HCEC 1CT (cell line): ENCODE data around the gene PLA2G2F.
"Not testable (repeated sequence)": the region's sequence is repeated elsewhere in the genome, so short reads cannot be mapped to it uniquely, and the experiment has no call there.

ENCODE experiments used
- DNase-seq: peaks from one replicate; pipeline ENCODE4 v3.0.0-alpha.2; 2017

Gene PLA2G2F

GRCh38 chr1:20115479-20115878 lies 23.6 kb upstream of the PLA2G2F start:
- DNase-seq: no peak

DNA sequence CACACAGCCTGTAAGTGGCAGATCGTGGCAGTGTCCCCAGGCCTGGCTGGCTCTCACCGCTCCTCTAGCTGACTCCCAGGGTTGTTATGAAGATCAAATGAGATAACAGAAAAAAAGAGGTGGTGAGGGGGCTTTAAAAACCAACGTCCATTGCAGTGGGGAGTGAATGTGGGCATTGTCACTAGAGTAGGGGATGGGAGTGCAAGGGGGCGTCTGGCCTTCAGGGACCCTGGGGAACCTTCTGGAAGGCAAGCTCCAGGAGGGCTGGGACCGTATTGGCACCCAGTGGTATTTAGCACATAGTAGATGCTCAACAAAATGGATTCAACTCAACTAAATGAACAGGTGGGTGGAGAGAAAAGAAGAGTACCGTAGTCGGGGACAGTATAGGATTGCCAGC lies 23.2 kb upstream of the PLA2G2F start:
- DNase-seq: no peak

DNA sequence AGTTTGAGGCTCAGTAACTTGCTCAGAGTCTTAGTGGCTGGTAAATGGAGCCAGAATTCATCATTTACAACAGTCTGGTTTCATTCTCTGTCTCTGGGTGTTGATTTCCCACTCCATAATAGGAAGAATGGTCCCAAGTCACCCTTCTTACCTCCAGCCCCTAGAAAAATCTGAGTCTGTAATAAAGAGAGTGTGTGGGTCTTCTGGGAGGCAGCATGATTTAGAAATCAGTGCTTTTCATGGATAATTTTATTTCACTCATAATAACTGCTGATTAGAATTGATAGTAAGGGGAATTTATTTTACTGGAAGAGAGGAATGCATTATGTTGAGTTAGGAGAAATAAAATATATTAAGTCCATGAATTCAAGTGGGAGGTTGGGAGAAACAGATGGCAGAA lies 21.9 kb upstream of the PLA2G2F start:
- DNase-seq: no peak

GRCh38 chr1:20119347-20119746 lies 19.8 kb upstream of the PLA2G2F start, which contains the start of gene PLA2G2D:
TSS of gene PLA2G2D (minus strand) at chr1:20119536. CDS start at chr1:20119498, 38 bp downstream.
- DNase-seq: no peak

DNA sequence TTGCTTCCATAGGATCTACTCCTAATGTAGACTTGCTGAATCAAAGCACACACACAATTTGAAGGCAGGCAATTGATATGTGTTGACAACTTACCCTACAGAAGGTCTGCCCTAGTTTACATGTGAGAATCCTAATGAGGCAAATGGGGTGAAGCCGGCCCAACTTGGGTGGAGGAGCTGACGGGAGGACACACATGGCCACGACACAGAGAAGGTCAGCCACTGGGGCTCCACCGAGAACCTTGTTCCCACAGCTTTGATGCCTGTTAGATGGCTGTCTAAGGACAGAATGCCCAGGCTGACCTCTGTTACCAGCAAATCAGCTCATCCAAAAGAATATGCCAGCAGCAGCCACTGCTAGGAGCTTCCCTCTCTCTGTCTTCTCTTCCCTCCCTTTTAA lies 18.3 kb upstream of the PLA2G2F start:
- DNase-seq: no peak

GRCh38 chr1:20123722-20124455 lies 15.2 kb upstream of the PLA2G2F start:
- no peak for DNase-seq

DNA sequence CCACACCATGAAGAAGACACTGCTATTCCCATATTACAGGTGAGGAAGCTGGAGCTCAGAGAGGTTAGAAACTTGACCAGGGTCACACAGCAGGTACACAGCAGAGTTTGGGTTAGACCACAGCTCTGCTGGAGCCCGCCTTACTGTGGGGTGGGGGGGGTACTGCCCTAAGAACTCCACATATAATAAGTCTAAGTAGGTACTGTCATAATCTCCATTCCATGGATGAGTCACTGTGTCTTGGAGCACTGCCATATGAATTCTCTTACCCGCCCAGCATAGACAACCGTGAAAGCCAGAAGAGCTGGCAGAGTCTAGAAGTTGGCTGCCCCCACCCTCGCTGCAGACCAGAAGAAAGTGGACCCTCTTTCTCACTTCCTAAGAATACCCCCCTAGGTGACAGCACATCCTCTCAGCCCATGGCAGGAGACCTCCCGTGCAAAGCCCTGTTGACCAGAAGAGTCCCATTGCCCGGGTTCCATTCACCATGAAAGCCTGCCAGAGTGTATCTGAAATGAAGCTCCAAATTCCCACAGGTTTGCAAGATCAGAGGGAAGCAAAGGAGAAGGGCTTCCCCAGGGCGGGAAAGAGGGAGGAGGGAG lies 14.6 kb upstream of the PLA2G2F start:
- peak; percentile 77 for DNase-seq

- no peak for DNase-seq
These were observed 14.0 kb upstream of the PLA2G2F start for GRCh38 chr1:20125100-20125499.

GRCh38 chr1:20126041-20126805 lies 12.9 kb upstream of the PLA2G2F start:
- no peak for DNase-seq

- no peak for DNase-seq
These were observed 12.2 kb upstream of the PLA2G2F start for GRCh38 chr1:20126806-20127440.

- DNase-seq: not testable (repeated sequence)
These were observed 8.6 kb upstream of the PLA2G2F start for GRCh38 chr1:20130518-20130917.

- no peak for DNase-seq
These were observed 4.1 kb upstream of the PLA2G2F start for GRCh38 chr1:20134995-20135394.

DNA sequence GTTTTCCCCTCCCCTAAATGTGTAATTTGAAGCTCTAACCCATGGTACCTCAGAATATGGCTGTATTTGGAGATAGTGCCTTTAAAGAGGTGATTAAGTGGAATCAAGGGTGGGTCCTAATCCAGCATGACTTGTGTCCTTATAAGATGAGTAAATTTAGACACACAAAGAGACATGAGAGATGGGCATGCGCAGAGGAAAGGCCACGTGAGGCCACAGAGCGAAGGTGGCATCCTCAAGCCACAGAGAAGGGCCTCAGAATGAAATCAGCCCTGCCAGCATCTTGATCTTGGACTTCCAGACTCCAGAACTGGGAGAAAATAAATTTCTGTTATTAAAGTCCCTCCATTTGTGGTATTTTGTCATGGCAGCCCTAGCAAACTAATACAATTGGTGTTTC lies 2.9 kb upstream of the PLA2G2F start:
- no peak for DNase-seq

DNA sequence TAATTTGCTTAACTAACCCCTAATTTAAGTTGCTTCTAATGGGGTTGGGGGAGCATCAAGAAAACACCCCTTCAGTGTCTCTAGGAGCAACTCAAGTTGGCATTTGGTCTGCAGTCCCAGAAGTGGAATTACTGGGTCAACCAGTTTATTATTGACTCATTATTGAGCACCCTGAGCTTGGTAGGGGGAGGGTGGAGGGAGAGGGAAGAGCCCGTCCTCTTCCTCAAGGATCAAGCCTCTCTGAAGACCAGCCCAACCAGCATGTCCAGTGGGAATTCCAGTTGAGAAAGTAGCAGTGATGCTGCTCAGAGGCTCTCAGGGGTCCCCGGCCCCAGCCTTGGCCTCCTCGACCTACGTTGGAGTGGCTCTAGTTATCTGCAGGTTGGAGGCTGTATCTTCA lies 2.1 kb upstream of the PLA2G2F start:
- DNase-seq: no peak

DNA sequence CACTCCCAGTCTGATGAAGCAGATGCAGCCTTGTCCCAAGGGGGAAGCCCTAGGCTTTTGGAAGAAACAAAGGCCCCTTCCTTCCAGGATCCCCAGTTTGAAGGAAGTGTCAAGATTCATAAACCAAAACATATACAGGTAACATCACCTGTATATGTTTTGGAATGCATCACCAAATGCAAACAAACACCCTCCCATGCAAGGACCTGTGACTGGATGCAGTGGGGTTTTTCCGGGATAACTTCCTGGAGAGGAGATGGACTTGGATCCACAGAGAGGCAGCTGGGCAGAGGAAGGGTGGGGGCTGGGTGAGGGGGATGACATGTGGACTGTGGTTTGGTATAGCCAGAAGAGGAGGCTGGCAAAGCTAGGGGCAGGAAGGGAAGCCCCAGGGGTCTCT lies 1.5 kb upstream of the PLA2G2F start:
- DNase-seq: no peak

DNA sequence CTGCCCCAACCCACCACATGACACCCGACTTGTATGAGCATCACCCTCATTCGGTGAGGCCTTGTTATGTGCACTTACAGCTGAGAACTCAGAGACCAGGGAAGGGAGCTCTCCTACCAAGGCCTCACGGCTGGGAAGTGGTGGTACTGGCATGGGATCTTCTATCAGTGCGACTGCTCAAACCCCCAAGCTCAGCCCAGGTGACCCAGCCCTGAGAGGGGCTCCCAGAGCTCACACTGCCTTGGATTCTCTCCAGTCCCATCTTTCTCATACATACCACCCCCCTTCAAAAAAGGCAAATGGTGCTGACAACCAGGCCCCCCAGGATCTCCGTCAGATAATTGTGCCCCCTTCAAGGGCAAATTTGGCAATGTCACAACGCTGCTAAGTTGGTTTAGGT lies 777 bp upstream of the PLA2G2F start:
- no peak for DNase-seq

DNA sequence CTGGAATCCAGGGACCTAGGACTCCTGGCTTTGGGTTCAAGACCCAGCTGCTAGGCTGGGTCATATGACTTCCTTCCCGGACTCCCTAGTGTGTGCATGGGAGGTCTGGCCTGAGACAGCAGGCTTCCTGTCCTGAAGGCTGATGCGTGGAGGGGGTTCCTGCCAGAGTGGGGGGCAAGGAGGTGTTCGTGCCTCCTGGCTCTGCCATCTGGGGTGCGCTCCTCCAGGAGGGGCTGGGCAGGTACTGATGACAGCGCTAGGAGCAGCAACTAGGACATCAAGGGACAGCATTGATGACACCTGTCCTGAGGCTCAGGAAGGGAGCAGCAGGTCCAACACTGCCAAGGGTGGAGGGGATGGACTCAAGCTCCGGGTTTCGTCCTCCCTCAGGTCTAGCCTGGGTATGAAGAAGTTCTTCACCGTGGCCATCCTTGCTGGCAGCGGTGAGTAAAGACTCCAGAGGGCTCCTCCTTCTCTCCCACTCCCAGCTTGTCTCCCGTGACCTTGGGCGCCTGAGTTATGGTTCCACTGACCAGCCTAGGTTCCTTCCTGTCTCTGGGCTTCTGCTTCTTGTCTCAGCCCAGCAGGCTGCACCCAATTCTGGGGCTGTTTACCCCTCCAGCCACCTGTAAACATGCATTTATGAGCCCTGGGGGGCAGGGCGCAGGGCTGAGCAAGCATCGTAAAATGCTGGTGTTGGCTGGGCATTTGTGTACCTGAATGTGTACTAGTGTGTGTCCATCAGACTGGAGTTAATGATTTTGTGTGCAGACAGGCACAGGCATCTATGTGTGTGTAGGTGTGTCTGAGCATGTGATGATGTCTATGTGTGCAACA lies 871 bp downstream of the PLA2G2F start:
- DNase-seq: no peak

- DNase-seq: no peak
These were observed 1.9 kb downstream of the PLA2G2F start for GRCh38 chr1:20141001-20141400.

- DNase-seq: no peak
These were observed 2.3 kb downstream of the PLA2G2F start for GRCh38 chr1:20141466-20141865.

DNA sequence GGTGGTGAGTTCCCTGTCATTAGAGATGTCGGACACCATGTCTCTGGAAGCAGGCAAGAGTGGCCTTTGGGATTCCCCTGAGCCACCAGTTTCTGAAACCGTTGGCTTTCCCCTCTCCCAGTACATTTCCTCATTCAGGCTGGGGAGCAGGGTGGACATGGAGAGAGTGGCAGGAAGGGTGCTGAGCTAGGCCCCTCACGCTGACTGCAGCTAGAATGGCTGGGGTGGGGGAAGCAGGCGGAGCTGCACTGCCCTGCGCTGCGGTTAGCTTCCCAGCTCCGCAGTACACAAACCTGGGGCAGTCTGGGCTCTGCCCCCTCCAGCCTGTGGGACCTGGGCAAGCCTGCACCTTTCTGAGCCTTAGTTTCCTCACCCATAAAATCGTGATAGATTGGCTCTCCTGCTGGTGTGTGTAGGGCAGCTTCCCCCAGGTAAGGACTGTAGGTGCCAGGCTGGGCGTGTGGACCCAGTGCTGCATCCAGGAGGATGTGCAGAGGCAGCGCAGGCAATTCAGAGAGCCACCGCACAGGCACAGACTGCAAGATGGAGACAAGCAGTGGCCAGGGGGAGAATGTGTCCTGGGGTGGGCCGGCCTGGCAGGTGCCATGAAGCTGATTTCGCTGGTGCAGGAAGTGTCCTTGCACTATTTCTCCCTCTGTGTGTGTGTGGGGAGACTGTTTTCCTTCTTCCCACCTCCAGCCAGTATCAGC lies 3.0 kb downstream of the PLA2G2F start:
- no peak for DNase-seq

GRCh38 chr1:20143318-20143717 lies 4.2 kb downstream of the PLA2G2F start:
- no peak for DNase-seq
